ENCODE results near the gene CCDC171. TPM values are rescaled to one million over a fixed set of nuclear protein-coding genes. Genes with fewer than 3 reads are reported as not detected.

CCDC171 gene
- total and polyA plus RNA-seq, 2 of the 13 experiments (the other 11 are each of a cell fraction or from before 2014, with no cell fraction given): 0.95 to 2.5 TPM

- no peaks in the 10 kb centered on the region for H3K36me3 ChIP-seq (replicated peaks in 1 of 2; ENCODE audit: control insufficient read depth in 1 of 2, insufficient read depth in 2 of 2, low read length in 2 of 2)
- 71% methylated on average over 1 of the region's 1 CpG for WGBS (ENCODE audit: low lambda C conversion rate)
- intact Hi-C loops (cut with micrococcal nuclease; ENCODE audit: unreplicated experiment): no loop called here
- H3K4me3 ChIP-seq (replicated peaks in 1 of 3; ENCODE audit: insufficient read depth in 1 of 3, low read depth in 2 of 3, low read length in 3 of 3): no peak overlapping the region
- FAIRE-seq: no peak
- in situ Hi-C loops (cut with HindIII; ENCODE audit: extremely low pct_ligation_motif_present, low pct_unique_long_range_greater_than_20kb): loop anchor here (25.0 kb wide), 1 partner anchor 248 kb away; no protein-coding TSS in a partner anchor
- H3K9me3 ChIP-seq (ENCODE audit: low read length): no peaks in the 10 kb centered on the region
- H3K4me2 ChIP-seq (ENCODE audit: low read depth, low read length): no peak overlapping the region
- TF ChIP-seq NCOR1 (IDR thresholded peaks at IDR 0.05; ENCODE audit: borderline replicate concordance, low read length): no peak
- H3K27ac ChIP-seq (ENCODE audit: extremely low read length, insufficient read depth, low read length): no peak overlapping the region
- no peaks in the 10 kb centered on the region for H3K27me3 ChIP-seq (ENCODE audit: control insufficient read depth in 1 of 2, insufficient read depth in 2 of 2, low read length in 2 of 2)
- no peak overlapping the region for H3K9ac ChIP-seq (ENCODE audit: insufficient read depth, low read depth, low read length)
- H3K79me2 ChIP-seq (ENCODE audit: insufficient read depth, low read length): no peaks in the 10 kb centered on the region
- DNase-seq (ENCODE audit: low spot score): no peak
- no peaks in the 10 kb centered on the region for H4K20me1 ChIP-seq (ENCODE audit: insufficient read depth, low read length)
- H3K4me1 ChIP-seq (ENCODE audit: insufficient read depth, low read length): no peaks in the 10 kb centered on the region
- no peak for ATAC-seq
- POLR2A ChIA-PET: no interaction called here
- no TSS peak for BruUV-seq (replicated peaks)
- CTCF ChIA-PET (ENCODE audit: low intra/inter-chr PET ratio, low total read pairs): no interaction called here
- H2AFZ ChIP-seq (ENCODE audit: low read length): no peak overlapping the region
Observed at GRCh38 chr9:15889555-15889954, 336.7 kb downstream of the CCDC171 start.

- ChIA-PET POLR2A (no interaction called here), CTCF (ENCODE audit: low intra/inter-chr PET ratio, low total read pairs) (no interaction called here)
- no TSS peak for BruUV-seq (replicated peaks)
- H3K27ac ChIP-seq (ENCODE audit: extremely low read length, insufficient read depth, low read length): no peak overlapping the region
- no peak overlapping the region for H3K4me2 ChIP-seq (ENCODE audit: low read depth, low read length)
- H3K27me3 ChIP-seq (ENCODE audit: control insufficient read depth in 1 of 2, insufficient read depth in 2 of 2, low read length in 2 of 2): no peaks in the 10 kb centered on the region
- in situ Hi-C loops (cut with HindIII; ENCODE audit: extremely low pct_ligation_motif_present, low pct_unique_long_range_greater_than_20kb): no loop called here
- ATAC-seq (no peak), FAIRE-seq (no peak), DNase-seq (ENCODE audit: low spot score) (no peak)
- TF ChIP-seq POLR2G (IDR thresholded peaks at IDR 0.05; ENCODE audit: low read depth, low read length) (no peak), ZNF382 (CRISPR knock-in tag; IDR thresholded peaks at IDR 0.05; ENCODE audit: borderline replicate concordance) (no peak), ASH2L (IDR thresholded peaks at IDR 0.05; ENCODE audit: insufficient read length, low read depth, low read length) (no peak), KAT2B (IDR thresholded peaks at IDR 0.05; ENCODE audit: borderline replicate concordance, low read depth, low read length) (no peak), ZMYM2 (CRISPR knock-in tag; IDR thresholded peaks at IDR 0.05) (no peak), ATF6 (CRISPR knock-in tag; conservative IDR thresholded peaks at IDR 0.05) (no peak), FIP1L1 (IDR thresholded peaks at IDR 0.05; ENCODE audit: borderline replicate concordance, insufficient read depth, low read depth, low read length) (no peak), ZNF576 (CRISPR knock-in tag; IDR thresholded peaks at IDR 0.05) (no peak), KLF6 (CRISPR knock-in tag; IDR thresholded peaks at IDR 0.05) (no peak), BRCA1 (CRISPR knock-in tag; IDR thresholded peaks at IDR 0.05) (no peak)
- TF ChIP-seq, protein P1, sequence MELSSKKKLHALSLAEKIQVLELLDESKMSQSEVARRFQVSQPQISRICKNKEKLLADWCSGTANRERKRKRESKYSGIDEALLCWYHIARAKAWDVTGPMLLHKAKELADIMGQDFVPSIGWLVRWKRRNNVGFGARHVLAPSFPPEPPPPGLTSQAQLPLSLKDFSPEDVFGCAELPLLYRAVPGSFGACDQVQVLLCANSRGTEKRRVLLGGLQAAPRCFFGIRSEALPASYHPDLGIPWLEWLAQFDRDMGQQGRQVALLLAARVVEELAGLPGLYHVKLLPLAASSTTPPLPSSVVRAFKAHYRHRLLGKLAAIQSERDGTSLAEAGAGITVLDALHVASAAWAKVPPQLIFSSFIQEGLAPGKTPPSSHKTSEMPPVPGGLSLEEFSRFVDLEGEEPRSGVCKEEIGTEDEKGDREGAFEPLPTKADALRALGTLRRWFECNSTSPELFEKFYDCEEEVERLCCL (CRISPR knock-in tag; IDR thresholded peaks at IDR 0.05; ENCODE audit: borderline replicate concordance): no peak
- no peaks in the 10 kb centered on the region for H4K20me1 ChIP-seq (ENCODE audit: insufficient read depth, low read length)
- no peaks in the 10 kb centered on the region for H3K4me1 ChIP-seq (ENCODE audit: insufficient read depth, low read length)
- no peak overlapping the region for H3K9ac ChIP-seq (ENCODE audit: insufficient read depth, low read depth, low read length)
- 2% methylated on average over 1 of the region's 1 CpG for WGBS (ENCODE audit: low lambda C conversion rate)
- H3K4me3 ChIP-seq (replicated peaks in 1 of 3; ENCODE audit: insufficient read depth in 1 of 3, low read depth in 2 of 3, low read length in 3 of 3): no peak overlapping the region
- H3K36me3 ChIP-seq (replicated peaks in 1 of 2; ENCODE audit: control insufficient read depth in 1 of 2, insufficient read depth in 2 of 2, low read length in 2 of 2): no peaks in the 10 kb centered on the region
- intact Hi-C loops (cut with micrococcal nuclease; ENCODE audit: unreplicated experiment): no loop called here
- no peaks in the 10 kb centered on the region for H3K79me2 ChIP-seq (ENCODE audit: insufficient read depth, low read length)
- H2AFZ ChIP-seq (ENCODE audit: low read length): no peak overlapping the region
- no peaks in the 10 kb centered on the region for H3K9me3 ChIP-seq (ENCODE audit: low read length)
Observed at GRCh38 chr9:15901572-15901971, 348.7 kb downstream of the CCDC171 start.

Data from HepG2 (cell line).